SK-N-SH (cell line): ENCODE data around the gene RRP1B.

Experiments used
- CHD2 ChIP-seq: fragments of 150-350 bp; IDR thresholded peaks from 2 replicates; pipeline ENCODE4 v1.6.1; 2018; ENCODE audit warnings: low read length; ENCODE audit not compliant: partially characterized antibody
- CTCF ChIP-seq: fragments of 200-600 bp; sonication (generic); IDR thresholded peaks from 2 replicates; pipeline ENCODE4 v1.6.1; 2017; ENCODE audit warnings: antibody characterized with exemption, mild to moderate bottlenecking, moderate library complexity
- ELF1 ChIP-seq: IDR thresholded peaks from 2 replicates; pipeline ENCODE4 v1.4.0; 2012
- FOXJ3 ChIP-seq: sonication (generic); formaldehyde crosslinking; IDR thresholded peaks from 2 replicates; pipeline ENCODE4 v1.5.1; 2020; ENCODE audit warnings: mild to moderate bottlenecking, missing genetic modification reagents
- PBX3 ChIP-seq: IDR thresholded peaks from 2 replicates; pipeline ENCODE4; 2012
- RFX5 ChIP-seq: IDR thresholded peaks from 2 replicates; pipeline ENCODE4 v1.6.1; 2012; ENCODE audit warnings: mild to moderate bottlenecking, improper control_type of control experiment, low read length

GRCh38 chr21:43634618-43635017 lies 24.7 kb upstream of the RRP1B start:
- TF ChIP-seq RFX5 (no peak), PBX3 (no peak), CTCF (no peak), CHD2 (no peak), FOXJ3 (CRISPR knock-in tag) (no peak), ELF1 (no peak)
